ENCODE results near the gene F7. TPM values are rescaled to one million over a fixed set of nuclear protein-coding genes. Genes with fewer than 3 reads are reported as not detected.

The F7 gene
- total RNA-seq, 1 experiment from 2014 or later: 0.28 TPM

DNA sequence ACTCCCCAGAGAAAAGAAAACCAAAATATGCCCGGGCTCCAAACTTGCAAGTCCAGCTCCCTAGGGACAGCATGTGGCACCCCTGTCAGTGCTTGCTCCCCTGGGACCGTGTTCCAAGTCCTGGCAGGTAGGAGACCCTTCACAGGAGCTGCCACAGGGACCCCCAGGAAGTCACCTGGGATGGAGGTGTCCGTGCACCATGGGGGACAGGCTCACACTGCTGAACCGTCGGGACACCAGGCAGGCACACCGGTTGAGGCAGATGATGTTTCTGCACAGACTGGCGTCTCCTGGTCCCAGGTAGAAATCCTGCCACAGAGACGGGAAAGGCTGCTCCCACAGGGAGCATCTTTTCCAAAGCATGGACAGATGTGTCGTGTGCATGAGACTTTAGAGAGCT is 41.2 kb downstream of the F7 start:
- peak; percentile 20 for DNase-seq
- peaks cover under 1% of the 10 kb centered on the region; the same call in 1 of the 2 replicates for H3K27me3 ChIP-seq (ENCODE audit: control insufficient read depth, insufficient read depth, low read length)
- no peak overlapping the region for H3K4me3 ChIP-seq (ENCODE audit: insufficient read depth, low read depth, low read length)
- H3K36me3 ChIP-seq (replicated peaks; ENCODE audit: control insufficient read depth, insufficient read depth, low read length): no peaks in the 10 kb centered on the region

- no peak overlapping the region for H3K4me3 ChIP-seq (ENCODE audit: insufficient read depth, low read depth, low read length)
- H3K36me3 ChIP-seq (replicated peaks; ENCODE audit: control insufficient read depth, insufficient read depth, low read length): no peaks in the 10 kb centered on the region
- H3K27me3 ChIP-seq (ENCODE audit: control insufficient read depth, insufficient read depth, low read length): peaks cover 4% of the 10 kb centered on the region
- no peak for DNase-seq
Measured at GRCh38 chr13:113147206-113147605, 41.6 kb downstream of the F7 start.

GRCh38 chr13:113148407-113148806 is 42.8 kb downstream of the F7 start:
- H3K4me3 ChIP-seq (ENCODE audit: insufficient read depth, low read depth, low read length): no peak overlapping the region
- H3K27me3 ChIP-seq (ENCODE audit: control insufficient read depth, insufficient read depth, low read length): peaks cover 15% of the 10 kb centered on the region
- H3K36me3 ChIP-seq (replicated peaks; ENCODE audit: control insufficient read depth, insufficient read depth, low read length): no peaks in the 10 kb centered on the region
- no peak for DNase-seq

DNA sequence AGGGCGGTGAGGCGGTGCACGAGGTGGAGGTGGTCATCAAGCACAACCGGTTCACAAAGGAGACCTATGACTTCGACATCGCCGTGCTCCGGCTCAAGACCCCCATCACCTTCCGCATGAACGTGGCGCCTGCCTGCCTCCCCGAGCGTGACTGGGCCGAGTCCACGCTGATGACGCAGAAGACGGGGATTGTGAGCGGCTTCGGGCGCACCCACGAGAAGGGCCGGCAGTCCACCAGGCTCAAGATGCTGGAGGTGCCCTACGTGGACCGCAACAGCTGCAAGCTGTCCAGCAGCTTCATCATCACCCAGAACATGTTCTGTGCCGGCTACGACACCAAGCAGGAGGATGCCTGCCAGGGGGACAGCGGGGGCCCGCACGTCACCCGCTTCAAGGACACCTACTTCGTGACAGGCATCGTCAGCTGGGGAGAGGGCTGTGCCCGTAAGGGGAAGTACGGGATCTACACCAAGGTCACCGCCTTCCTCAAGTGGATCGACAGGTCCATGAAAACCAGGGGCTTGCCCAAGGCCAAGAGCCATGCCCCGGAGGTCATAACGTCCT is 43.4 kb downstream of the F7 start:
- Histone ChIP-seq H3K4me3 (ENCODE audit: insufficient read depth, low read depth, low read length) (no peak overlapping the region), H3K36me3 (replicated peaks; ENCODE audit: control insufficient read depth, insufficient read depth, low read length) (no peaks in the 10 kb centered on the region), H3K27me3 (ENCODE audit: control insufficient read depth, insufficient read depth, low read length) (peaks cover 17% of the 10 kb centered on the region)
- DNase-seq: peak; percentile 30

GRCh38 chr13:113149711-113150549 is 44.3 kb downstream of the F7 start:
- DNase-seq: peak; percentile 32
- Histone ChIP-seq H3K27me3 (ENCODE audit: control insufficient read depth, insufficient read depth, low read length) (peaks cover 17% of the 10 kb centered on the region), H3K4me3 (ENCODE audit: insufficient read depth, low read depth, low read length) (no peak overlapping the region), H3K36me3 (replicated peaks; ENCODE audit: control insufficient read depth, insufficient read depth, low read length) (no peaks in the 10 kb centered on the region)

- Histone ChIP-seq H3K27me3 (ENCODE audit: control insufficient read depth, insufficient read depth, low read length) (peaks cover 17% of the 10 kb centered on the region), H3K36me3 (replicated peaks; ENCODE audit: control insufficient read depth, insufficient read depth, low read length) (no peaks in the 10 kb centered on the region), H3K4me3 (ENCODE audit: insufficient read depth, low read depth, low read length) (no peak overlapping the region)
- peak; percentile 42 for DNase-seq
Measured at GRCh38 chr13:113150550-113151365, 45.2 kb downstream of the F7 start.

- H3K27me3 ChIP-seq (ENCODE audit: control insufficient read depth, insufficient read depth, low read length): peaks cover 17% of the 10 kb centered on the region
- peak; percentile 69 for DNase-seq
- no peaks in the 10 kb centered on the region for H3K36me3 ChIP-seq (replicated peaks; ENCODE audit: control insufficient read depth, insufficient read depth, low read length)
- H3K4me3 ChIP-seq (ENCODE audit: insufficient read depth, low read depth, low read length): no peak overlapping the region
Measured at GRCh38 chr13:113151745-113152690, 46.4 kb downstream of the F7 start.

GRCh38 chr13:113152691-113152983 is 47.0 kb downstream of the F7 start:
- Histone ChIP-seq H3K36me3 (replicated peaks; ENCODE audit: control insufficient read depth, insufficient read depth, low read length) (no peaks in the 10 kb centered on the region), H3K27me3 (ENCODE audit: control insufficient read depth, insufficient read depth, low read length) (peaks cover 17% of the 10 kb centered on the region), H3K4me3 (ENCODE audit: insufficient read depth, low read depth, low read length) (peak overlapping the region; percentile 48)
- peak; percentile 40 for DNase-seq

DNA sequence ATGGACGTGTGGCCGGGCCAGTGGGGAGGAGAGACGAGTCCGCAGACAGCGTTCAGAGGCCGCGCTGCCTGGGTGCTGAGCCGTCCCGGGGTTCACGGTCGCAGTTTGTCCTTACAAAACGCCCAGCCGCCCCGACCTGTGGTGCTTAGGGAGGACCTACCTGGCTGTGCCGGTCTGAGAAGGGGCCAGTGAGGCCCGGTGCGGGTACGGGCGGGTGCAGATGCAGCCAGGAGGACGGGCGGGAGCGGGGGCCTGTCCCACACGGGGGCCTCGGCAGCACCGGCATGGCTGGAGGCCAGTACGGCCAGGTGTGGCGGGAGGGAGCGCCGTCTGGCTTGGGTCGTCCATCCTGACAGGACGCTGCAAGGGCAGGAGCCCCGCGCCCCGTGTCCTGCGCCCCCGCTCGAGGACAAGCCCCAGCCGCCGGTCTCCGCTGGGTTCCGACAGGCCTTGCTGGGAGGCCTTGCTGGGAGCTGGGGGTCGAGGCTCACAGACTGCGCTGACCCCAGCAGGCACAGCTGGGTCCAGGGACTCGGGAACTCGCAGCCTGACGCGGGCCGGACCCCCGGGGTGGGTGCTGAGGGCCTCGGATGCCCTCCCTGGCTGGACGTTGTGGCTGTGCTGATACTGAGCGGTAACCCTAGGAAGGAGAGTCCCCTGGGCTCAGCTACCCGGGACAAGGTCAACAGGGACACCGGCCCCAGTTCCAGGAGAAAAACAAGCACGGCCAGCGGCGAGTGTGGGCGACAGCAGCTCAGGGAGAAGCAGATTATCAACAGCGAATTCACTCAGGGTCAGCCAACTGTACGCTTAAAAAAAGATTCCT is 47.6 kb downstream of the F7 start:
- DNase-seq: peak; percentile 83
- H3K27me3 ChIP-seq (ENCODE audit: control insufficient read depth, insufficient read depth, low read length): peaks cover 17% of the 10 kb centered on the region
- peak overlapping the region; percentile 48 for H3K4me3 ChIP-seq (ENCODE audit: insufficient read depth, low read depth, low read length)
- H3K36me3 ChIP-seq (replicated peaks; ENCODE audit: control insufficient read depth, insufficient read depth, low read length): no peaks in the 10 kb centered on the region

DNA sequence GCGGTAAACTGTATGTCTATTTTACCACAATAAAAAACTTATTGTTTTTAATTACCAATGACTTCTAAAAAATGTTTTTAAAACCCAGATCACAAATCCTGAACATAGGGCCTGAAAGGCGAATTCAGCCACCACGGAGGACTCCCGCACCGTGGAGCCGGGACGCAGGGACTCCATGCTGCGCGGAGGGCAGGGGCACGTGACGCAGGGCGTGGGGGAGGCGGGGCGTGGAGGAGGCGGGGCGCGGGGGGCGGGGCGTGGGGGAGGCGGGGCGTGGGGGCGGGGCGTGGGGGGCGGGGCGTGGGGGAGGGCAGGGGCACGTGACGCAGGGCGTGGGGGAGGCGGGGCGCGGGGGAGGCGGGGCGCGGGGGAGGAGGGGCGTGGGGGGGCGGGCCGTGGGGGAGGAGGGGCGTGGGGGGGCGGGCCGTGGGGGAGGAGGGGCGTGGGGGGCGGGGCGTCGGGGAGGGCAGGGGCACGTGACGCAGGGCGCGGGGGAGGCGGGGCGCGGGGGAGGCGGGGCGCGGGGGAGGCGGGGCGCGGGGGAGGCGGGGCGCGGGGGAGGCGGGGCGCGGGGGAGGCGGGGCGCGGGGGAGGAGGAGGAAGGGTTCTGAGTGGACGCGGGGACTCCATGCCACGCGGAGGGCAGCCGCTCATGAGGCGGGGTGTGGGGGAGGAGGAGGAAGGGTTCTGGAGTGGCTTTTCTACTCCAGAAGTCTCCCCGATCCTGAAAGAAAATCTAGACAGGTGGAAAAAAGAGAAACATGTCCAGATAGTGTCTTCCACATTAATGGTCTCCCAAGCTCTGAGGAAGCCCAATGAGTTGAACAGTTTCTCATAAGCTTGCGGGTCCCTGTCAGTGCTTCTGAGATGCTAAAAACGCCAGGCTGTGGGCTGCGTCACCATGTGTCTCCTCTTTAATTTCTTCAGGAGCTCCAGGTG is 48.5 kb downstream of the F7 start:
- no peaks in the 10 kb centered on the region for H3K36me3 ChIP-seq (replicated peaks; ENCODE audit: control insufficient read depth, insufficient read depth, low read length)
- peak overlapping the region; percentile 48 for H3K4me3 ChIP-seq (ENCODE audit: insufficient read depth, low read depth, low read length)
- DNase-seq: peak; percentile 94
- peaks cover 17% of the 10 kb centered on the region for H3K27me3 ChIP-seq (ENCODE audit: control insufficient read depth, insufficient read depth, low read length)

- Histone ChIP-seq H3K36me3 (replicated peaks; ENCODE audit: control insufficient read depth, insufficient read depth, low read length) (no peaks in the 10 kb centered on the region), H3K27me3 (ENCODE audit: control insufficient read depth, insufficient read depth, low read length) (peaks cover 17% of the 10 kb centered on the region), H3K4me3 (ENCODE audit: insufficient read depth, low read depth, low read length) (no peak overlapping the region)
- DNase-seq: peak; percentile 33
Measured at GRCh38 chr13:113155201-113155600, 49.6 kb downstream of the F7 start.

GRCh38 chr13:113155982-113156655 is 50.5 kb downstream of the F7 start:
- DNase-seq: no peak
- H3K27me3 ChIP-seq (ENCODE audit: control insufficient read depth, insufficient read depth, low read length): peaks cover 17% of the 10 kb centered on the region
- H3K36me3 ChIP-seq (replicated peaks; ENCODE audit: control insufficient read depth, insufficient read depth, low read length): no peaks in the 10 kb centered on the region
- H3K4me3 ChIP-seq (ENCODE audit: insufficient read depth, low read depth, low read length): no peak overlapping the region

All from H7 (cell line).